ENCODE measurements around the gene ADARB2. TPM values are rescaled to one million over a fixed set of nuclear protein-coding genes. Genes with fewer than 3 reads are reported as not detected.

Gene ADARB2
- total RNA-seq, 4 donors from 2014 or later, result 0.80 to 4.9 (median 2.3) TPM

DNA sequence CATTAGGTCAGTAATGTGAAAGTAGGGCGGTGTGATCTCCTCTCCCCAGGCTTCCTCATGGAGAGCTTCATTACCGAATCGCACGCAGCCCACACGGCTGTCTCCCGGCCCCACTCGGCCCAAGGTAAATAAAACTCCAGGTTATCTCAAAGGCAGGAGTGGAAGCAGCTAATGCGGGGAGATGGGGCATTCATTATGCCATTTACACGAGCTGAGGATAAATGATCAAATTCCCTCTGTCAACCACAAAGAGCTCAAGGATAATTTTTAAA is 93.5 kb downstream of the ADARB2 start:
- in situ Hi-C loops (cut with MboI; ENCODE audit: low pct_ligation_motif_present in 1 of 4, low pct_unique_long_range_greater_than_20kb in 1 of 4, low sequenced_read_pairs in 3 of 4) (no loop called here), intact Hi-C loops (cut with DNase I; ENCODE audit: low total_unique reads) (no loop called here)
- H3K9me3 ChIP-seq, result no peaks in the 10 kb centered on the region
- TF ChIP-seq POLR2A (IDR thresholded peaks at IDR 0.05), result no peak
- no peak for TF ChIP-seq EP300 (IDR thresholded peaks at IDR 0.05; ENCODE audit: low read depth)
- no peak for TF ChIP-seq POLR2AphosphoS5 (IDR thresholded peaks at IDR 0.05)
- TF ChIP-seq, protein P1, sequence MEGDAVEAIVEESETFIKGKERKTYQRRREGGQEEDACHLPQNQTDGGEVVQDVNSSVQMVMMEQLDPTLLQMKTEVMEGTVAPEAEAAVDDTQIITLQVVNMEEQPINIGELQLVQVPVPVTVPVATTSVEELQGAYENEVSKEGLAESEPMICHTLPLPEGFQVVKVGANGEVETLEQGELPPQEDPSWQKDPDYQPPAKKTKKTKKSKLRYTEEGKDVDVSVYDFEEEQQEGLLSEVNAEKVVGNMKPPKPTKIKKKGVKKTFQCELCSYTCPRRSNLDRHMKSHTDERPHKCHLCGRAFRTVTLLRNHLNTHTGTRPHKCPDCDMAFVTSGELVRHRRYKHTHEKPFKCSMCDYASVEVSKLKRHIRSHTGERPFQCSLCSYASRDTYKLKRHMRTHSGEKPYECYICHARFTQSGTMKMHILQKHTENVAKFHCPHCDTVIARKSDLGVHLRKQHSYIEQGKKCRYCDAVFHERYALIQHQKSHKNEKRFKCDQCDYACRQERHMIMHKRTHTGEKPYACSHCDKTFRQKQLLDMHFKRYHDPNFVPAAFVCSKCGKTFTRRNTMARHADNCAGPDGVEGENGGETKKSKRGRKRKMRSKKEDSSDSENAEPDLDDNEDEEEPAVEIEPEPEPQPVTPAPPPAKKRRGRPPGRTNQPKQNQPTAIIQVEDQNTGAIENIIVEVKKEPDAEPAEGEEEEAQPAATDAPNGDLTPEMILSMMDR (IDR thresholded peaks at IDR 0.05), result no peak
- no peaks in the 10 kb centered on the region for H3K36me3 ChIP-seq
- no peak for DNase-seq
- no peak overlapping the region for H3K27ac ChIP-seq
- no peak overlapping the region for H3K4me3 ChIP-seq
- H3K4me1 ChIP-seq, result no peaks in the 10 kb centered on the region
- H3K27me3 ChIP-seq, result no peaks in the 10 kb centered on the region
- WGBS, 2 donors (ENCODE audit: low coverage in 1 of 2), result 92% methylated on average over 9 of the region's 9 CpGs; no CpG with 5 or more reads in 1 of the 2 donors

GRCh38 chr10:1643161-1643907 is 94.0 kb downstream of the ADARB2 start:
- intact Hi-C loops (cut with DNase I; ENCODE audit: low total_unique reads) (no loop called here), in situ Hi-C loops (cut with MboI; ENCODE audit: low pct_ligation_motif_present in 1 of 4, low pct_unique_long_range_greater_than_20kb in 1 of 4, low sequenced_read_pairs in 3 of 4) (no loop called here)
- Histone ChIP-seq H3K36me3 (no peaks in the 10 kb centered on the region), H3K4me1 (no peaks in the 10 kb centered on the region), H3K9me3 (no peaks in the 10 kb centered on the region), H3K4me3 (no peak overlapping the region), H3K27ac (no peak overlapping the region), H3K27me3 (no peaks in the 10 kb centered on the region)
- 31 to 57% methylated on average over 7 to 11 of the region's 11 CpGs for WGBS, 2 donors (ENCODE audit: low coverage in 1 of 2)
- DNase-seq, result no peak
- TF ChIP-seq, protein P1 (IDR thresholded peaks at IDR 0.05), result no peak
- TF ChIP-seq POLR2A (IDR thresholded peaks at IDR 0.05) (no peak), EP300 (IDR thresholded peaks at IDR 0.05; ENCODE audit: low read depth) (no peak), POLR2AphosphoS5 (IDR thresholded peaks at IDR 0.05) (no peak)

- intact Hi-C loops (cut with DNase I; ENCODE audit: low total_unique reads), result no loop called here
- WGBS, 2 donors (ENCODE audit: low coverage in 1 of 2), result 71 to 77% methylated on average over 1 to 8 of the region's 8 CpGs
- TF ChIP-seq EP300 (IDR thresholded peaks at IDR 0.05; ENCODE audit: low read depth) (no peak), POLR2AphosphoS5 (IDR thresholded peaks at IDR 0.05) (no peak), POLR2A (IDR thresholded peaks at IDR 0.05) (no peak)
- TF ChIP-seq, protein P1 (IDR thresholded peaks at IDR 0.05), result no peak
- H3K27me3 ChIP-seq, result no peaks in the 10 kb centered on the region
- DNase-seq, result no peak
- no peaks in the 10 kb centered on the region for H3K36me3 ChIP-seq
- H3K4me3 ChIP-seq, result no peak overlapping the region
- no peaks in the 10 kb centered on the region for H3K9me3 ChIP-seq
- no peak overlapping the region for H3K27ac ChIP-seq
- in situ Hi-C loops (cut with MboI; ENCODE audit: low pct_ligation_motif_present in 1 of 4, low pct_unique_long_range_greater_than_20kb in 1 of 4, low sequenced_read_pairs in 3 of 4), result no loop called here
- H3K4me1 ChIP-seq, result no peaks in the 10 kb centered on the region
Observed at GRCh38 chr10:1642600-1643160, 94.6 kb downstream of the ADARB2 start.

DNA sequence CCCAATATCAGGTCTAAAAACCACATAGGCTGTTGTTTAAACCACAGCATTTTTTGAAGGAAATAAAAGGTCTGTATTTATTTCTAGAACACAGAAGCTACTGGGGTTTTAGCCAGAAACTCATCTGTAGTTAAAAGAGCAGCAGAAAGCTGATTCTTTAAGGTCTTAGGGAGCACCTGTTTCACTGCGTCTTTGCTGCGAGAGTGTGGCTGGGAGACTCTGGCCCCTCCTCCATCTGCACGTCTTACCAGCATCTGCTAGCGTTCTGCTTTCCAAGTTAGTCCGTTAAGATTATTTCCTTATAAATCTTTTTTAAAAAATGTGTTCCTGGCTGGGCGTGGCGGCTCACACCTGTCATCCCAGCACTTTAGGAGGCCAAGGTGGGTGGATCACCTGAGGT is 95.9 kb downstream of the ADARB2 start:
- Histone ChIP-seq H3K36me3 (no peaks in the 10 kb centered on the region), H3K27me3 (no peaks in the 10 kb centered on the region), H3K4me1 (no peaks in the 10 kb centered on the region), H3K9me3 (no peaks in the 10 kb centered on the region), H3K27ac (no peak overlapping the region), H3K4me3 (no peak overlapping the region)
- TF ChIP-seq POLR2A (IDR thresholded peaks at IDR 0.05), result no peak
- TF ChIP-seq, protein P1 (IDR thresholded peaks at IDR 0.05), result no peak
- TF ChIP-seq EP300 (IDR thresholded peaks at IDR 0.05; ENCODE audit: low read depth), result no peak
- no peak for TF ChIP-seq POLR2AphosphoS5 (IDR thresholded peaks at IDR 0.05)
- DNase-seq, result no peak
- WGBS, 2 donors (ENCODE audit: low coverage in 1 of 2), result 50 to 61% methylated on average over 5 to 7 of the region's 7 CpGs
- in situ Hi-C loops (cut with MboI; ENCODE audit: low pct_ligation_motif_present in 1 of 4, low pct_unique_long_range_greater_than_20kb in 1 of 4, low sequenced_read_pairs in 3 of 4) (no loop called here), intact Hi-C loops (cut with DNase I; ENCODE audit: low total_unique reads) (no loop called here)
